Liver (tissue), 9 donors: ENCODE results near the gene FAM9A. TPM values are rescaled to one million over a fixed set of nuclear protein-coding genes. Genes with fewer than 3 reads are reported as not detected.

Experiments
- DNase-seq: peaks from one replicate; pipeline ENCODE4 v3.0.0-alpha.2; 2017; ENCODE audit warnings: low spot score
- H3K27ac ChIP-seq, 2 donors: one replicate each; pipeline ENCODE4 v1.7.0; 2013; ENCODE audit warnings: inconsistent platforms in 2 of 2, low read length in 2 of 2, control low read depth in 1 of 2, low read depth in 1 of 2, mild to moderate bottlenecking in 1 of 2
- H3K27me3 ChIP-seq, 4 donors: one replicate each; pipeline versions ENCODE4 v1.6.1 to v1.7.0; 2013; ENCODE audit warnings: low read length in 3 of 4, inconsistent platforms in 1 of 4, mild to moderate bottlenecking in 1 of 4, moderate library complexity in 1 of 4; ENCODE audit not compliant: control insufficient read depth in 4 of 4, insufficient read depth in 4 of 4
- H3K36me3 ChIP-seq, 4 donors: one replicate each; pipeline versions ENCODE4 v1.6.1 to v1.7.0; 2013; ENCODE audit warnings: low read length in 3 of 4, mild to moderate bottlenecking in 3 of 4, low read depth in 1 of 4, moderate library complexity in 1 of 4; ENCODE audit not compliant: control insufficient read depth in 4 of 4, insufficient read depth in 3 of 4
- H3K4me1 ChIP-seq, 4 donors: one replicate each; pipeline versions ENCODE4 v1.6.1 to v1.7.0; 2013; ENCODE audit warnings: low read length in 3 of 4, mild to moderate bottlenecking in 3 of 4, moderate library complexity in 1 of 4; ENCODE audit not compliant: control insufficient read depth in 4 of 4, insufficient read depth in 4 of 4
- H3K4me3 ChIP-seq, 3 donors: one replicate each; pipeline versions ENCODE4 v1.6.1 to v1.7.0; 2013; ENCODE audit warnings: low read length in 3 of 3, control low read depth in 1 of 3, low read depth in 1 of 3, mild to moderate bottlenecking in 1 of 3
- H3K9ac ChIP-seq, 2 donors: one replicate each; pipeline ENCODE4 v1.7.0; 2013; ENCODE audit warnings: low read length in 2 of 2, mild to moderate bottlenecking in 2 of 2, moderate library complexity in 2 of 2, control low read depth in 1 of 2, low read depth in 1 of 2
- H3K9me3 ChIP-seq, 4 donors: one replicate each; pipeline versions ENCODE4 v1.6.1 to v1.7.0; 2013; ENCODE audit warnings: low read length in 3 of 4; ENCODE audit not compliant: control insufficient read depth in 4 of 4
- EGR1 ChIP-seq, 2 donors: IDR thresholded peaks; 2 replicates each; pipeline ENCODE4 v1.6.1; 2016 to 2018; ENCODE audit warnings: antibody characterized with exemption in 2 of 2, low read depth in 2 of 2
- FOXA1 ChIP-seq: IDR thresholded peaks from 2 replicates; pipeline ENCODE4 v1.6.1; 2016; ENCODE audit warnings: antibody characterized with exemption
- FOXA2 ChIP-seq: IDR thresholded peaks from 2 replicates; pipeline ENCODE4 v1.6.1; 2016; ENCODE audit warnings: antibody characterized with exemption
- GABPA ChIP-seq, 2 donors: IDR thresholded peaks in 1 of 2; conservative IDR thresholded peaks in 1 of 2; 2 replicates each; pipeline ENCODE4 v1.6.1; 2016; ENCODE audit warnings: antibody characterized with exemption in 2 of 2, mild to moderate bottlenecking in 1 of 2, moderate library complexity in 1 of 2
- HNF4A ChIP-seq, 2 donors: conservative IDR thresholded peaks; 2 replicates each; pipeline ENCODE4 v1.6.1; 2016; ENCODE audit warnings: antibody characterized with exemption in 2 of 2, mild to moderate bottlenecking in 2 of 2
- HNF4G ChIP-seq: IDR thresholded peaks from 2 replicates; pipeline ENCODE4 v1.6.1; 2016; ENCODE audit warnings: antibody characterized with exemption
- JUND ChIP-seq, 2 donors: IDR thresholded peaks; 2 replicates each; pipeline ENCODE4 v1.6.1; 2016; ENCODE audit warnings: antibody characterized with exemption in 2 of 2
- NR2F2 ChIP-seq: IDR thresholded peaks from 2 replicates; pipeline ENCODE4 v1.6.1; 2016; ENCODE audit warnings: antibody characterized with exemption
- RAD21 ChIP-seq, 2 donors: IDR thresholded peaks; 2 replicates each; pipeline ENCODE4 v1.6.1; 2016; ENCODE audit warnings: antibody characterized with exemption in 2 of 2, mild to moderate bottlenecking in 2 of 2
- RXRA ChIP-seq, 2 donors: IDR thresholded peaks; 2 replicates each; pipeline ENCODE4 v1.6.1; 2017 to 2018; ENCODE audit warnings: antibody characterized with exemption in 2 of 2, mild to moderate bottlenecking in 1 of 2
- SP1 ChIP-seq: IDR thresholded peaks from 2 replicates; pipeline ENCODE4 v1.6.1; 2018; ENCODE audit warnings: antibody characterized with exemption, mild to moderate bottlenecking
- TAF1 ChIP-seq: conservative IDR thresholded peaks from 2 replicates; pipeline ENCODE4 v1.6.1; 2016; ENCODE audit warnings: antibody characterized with exemption, mild to moderate bottlenecking
- YY1 ChIP-seq: IDR thresholded peaks from 2 replicates; pipeline ENCODE4 v1.6.1; 2016; ENCODE audit warnings: antibody characterized with exemption, mild to moderate bottlenecking
- WGBS: extraction: QIAGEN DNeasy Blood & Tissue Kit; methylation state at CpG from one replicate; pipeline ENCODE4 v1.1.7; 2013; 5-methylcytosine and 5-hydroxymethylcytosine counted together
- polyA plus RNA-seq, 2 donors: library from polyadenylated mRNA; stranded (reverse) in 1 of 2; unstranded in 1 of 2; fragments of 200-250 nt in 1 of 2; fragments of >200 nt in 1 of 2; fragmentation: Nextera tagmentation in 1 of 2; extraction: Ambion mirVana in 1 of 2; gene quantifications; one replicate each; pipeline versions ENCODE4 v1.2.1 to v1.2.3, GENCODE V29; 2013 to 2015
- total RNA-seq, 2 donors: library from RNA; depleted of rRNA; stranded (reverse); fragments of >200 nt; gene quantifications; one replicate each; pipeline ENCODE4 v1.2.3, GENCODE V29; 2014
- TF ChIP-seq, protein P1 (sequence below): IDR thresholded peaks from 2 replicates; pipeline ENCODE4 v1.6.1; 2016; ENCODE audit warnings: antibody characterized with exemption
- TF ChIP-seq, protein P2 (sequence below): IDR thresholded peaks from 2 replicates; pipeline ENCODE4 v1.6.1; 2016; ENCODE audit warnings: antibody characterized with exemption
- TF ChIP-seq, protein P3 (sequence below): IDR thresholded peaks from 2 replicates; pipeline ENCODE4 v1.6.1; 2016; ENCODE audit warnings: antibody characterized with exemption, mild to moderate bottlenecking
- TF ChIP-seq, protein P4 (sequence below): IDR thresholded peaks from 2 replicates; pipeline ENCODE4 v1.6.1; 2016; ENCODE audit warnings: antibody characterized with exemption
- TF ChIP-seq, protein P5 (sequence below): fragments of 150-350 bp; IDR thresholded peaks from 2 replicates; pipeline ENCODE4 v1.5.1; 2017; ENCODE audit warnings: improper control_type of control experiment, low read depth, low read length; ENCODE audit not compliant: missing input control
- donor health status: healthy.
- donor health status: healthy.
- donor health status: healthy.
- donor health status: healthy.
- donor health status: healthy.

FAM9A gene
- total and polyA plus RNA-seq, 4 donors, result 0.51 TPM; not detected in 3

DNA sequence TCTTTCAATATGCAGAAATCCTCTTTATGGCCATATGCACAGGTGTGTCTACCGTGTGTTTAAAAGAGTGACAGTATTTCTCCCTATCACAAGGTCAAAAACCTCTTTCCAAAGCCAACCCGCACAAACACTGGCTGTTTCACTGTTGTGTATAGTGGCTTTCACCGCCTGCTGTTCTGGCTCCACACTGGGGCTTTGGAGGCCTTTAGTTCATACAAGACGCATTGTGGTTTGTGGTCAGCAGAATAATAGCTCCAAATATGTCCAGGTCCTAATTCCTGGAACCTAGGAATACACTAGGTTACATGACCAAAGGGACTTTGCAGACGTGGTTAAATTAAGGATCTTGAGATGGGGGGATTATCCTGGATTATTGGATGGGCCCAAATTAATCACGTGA lies 40.7 kb upstream of the FAM9A start:
- Histone ChIP-seq H3K27ac (no peak overlapping the region), H3K9me3 (no peaks in the 10 kb centered on the region), H3K36me3 (no peaks in the 10 kb centered on the region), H3K4me3 (no peak overlapping the region), H3K4me1 (no peaks in the 10 kb centered on the region), H3K9ac (no peak overlapping the region), H3K27me3 (peaks cover 0 to 3% (median under 1%) of the 10 kb centered on the region in 4 donors)
- no peak for DNase-seq
- no peak for TF ChIP-seq GABPA (IDR thresholded peaks at IDR 0.05 in 1 of 2, conservative IDR thresholded peaks at IDR 0.05 in 1 of 2)
- no peak for TF ChIP-seq SP1
- TF ChIP-seq, protein P1, sequence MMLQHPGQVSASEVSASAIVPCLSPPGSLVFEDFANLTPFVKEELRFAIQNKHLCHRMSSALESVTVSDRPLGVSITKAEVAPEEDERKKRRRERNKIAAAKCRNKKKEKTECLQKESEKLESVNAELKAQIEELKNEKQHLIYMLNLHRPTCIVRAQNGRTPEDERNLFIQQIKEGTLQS, result no peak
- TF ChIP-seq EGR1 (IDR thresholded peaks at IDR 0.05; ENCODE audit: low read depth in 2 of 2), result no peak
- no peak for TF ChIP-seq JUND (IDR thresholded peaks at IDR 0.05)
- TF ChIP-seq HNF4G, result no peak
- TF ChIP-seq HNF4A (conservative IDR thresholded peaks at IDR 0.05), result no peak
- TF ChIP-seq FOXA2, result no peak
- TF ChIP-seq, protein P2, sequence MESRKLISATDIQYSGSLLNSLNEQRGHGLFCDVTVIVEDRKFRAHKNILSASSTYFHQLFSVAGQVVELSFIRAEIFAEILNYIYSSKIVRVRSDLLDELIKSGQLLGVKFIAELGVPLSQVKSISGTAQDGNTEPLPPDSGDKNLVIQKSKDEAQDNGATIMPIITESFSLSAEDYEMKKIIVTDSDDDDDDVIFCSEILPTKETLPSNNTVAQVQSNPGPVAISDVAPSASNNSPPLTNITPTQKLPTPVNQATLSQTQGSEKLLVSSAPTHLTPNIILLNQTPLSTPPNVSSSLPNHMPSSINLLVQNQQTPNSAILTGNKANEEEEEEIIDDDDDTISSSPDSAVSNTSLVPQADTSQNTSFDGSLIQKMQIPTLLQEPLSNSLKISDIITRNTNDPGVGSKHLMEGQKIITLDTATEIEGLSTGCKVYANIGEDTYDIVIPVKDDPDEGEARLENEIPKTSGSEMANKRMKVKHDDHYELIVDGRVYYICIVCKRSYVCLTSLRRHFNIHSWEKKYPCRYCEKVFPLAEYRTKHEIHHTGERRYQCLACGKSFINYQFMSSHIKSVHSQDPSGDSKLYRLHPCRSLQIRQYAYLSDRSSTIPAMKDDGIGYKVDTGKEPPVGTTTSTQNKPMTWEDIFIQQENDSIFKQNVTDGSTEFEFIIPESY, result no peak
- TF ChIP-seq, protein P3, sequence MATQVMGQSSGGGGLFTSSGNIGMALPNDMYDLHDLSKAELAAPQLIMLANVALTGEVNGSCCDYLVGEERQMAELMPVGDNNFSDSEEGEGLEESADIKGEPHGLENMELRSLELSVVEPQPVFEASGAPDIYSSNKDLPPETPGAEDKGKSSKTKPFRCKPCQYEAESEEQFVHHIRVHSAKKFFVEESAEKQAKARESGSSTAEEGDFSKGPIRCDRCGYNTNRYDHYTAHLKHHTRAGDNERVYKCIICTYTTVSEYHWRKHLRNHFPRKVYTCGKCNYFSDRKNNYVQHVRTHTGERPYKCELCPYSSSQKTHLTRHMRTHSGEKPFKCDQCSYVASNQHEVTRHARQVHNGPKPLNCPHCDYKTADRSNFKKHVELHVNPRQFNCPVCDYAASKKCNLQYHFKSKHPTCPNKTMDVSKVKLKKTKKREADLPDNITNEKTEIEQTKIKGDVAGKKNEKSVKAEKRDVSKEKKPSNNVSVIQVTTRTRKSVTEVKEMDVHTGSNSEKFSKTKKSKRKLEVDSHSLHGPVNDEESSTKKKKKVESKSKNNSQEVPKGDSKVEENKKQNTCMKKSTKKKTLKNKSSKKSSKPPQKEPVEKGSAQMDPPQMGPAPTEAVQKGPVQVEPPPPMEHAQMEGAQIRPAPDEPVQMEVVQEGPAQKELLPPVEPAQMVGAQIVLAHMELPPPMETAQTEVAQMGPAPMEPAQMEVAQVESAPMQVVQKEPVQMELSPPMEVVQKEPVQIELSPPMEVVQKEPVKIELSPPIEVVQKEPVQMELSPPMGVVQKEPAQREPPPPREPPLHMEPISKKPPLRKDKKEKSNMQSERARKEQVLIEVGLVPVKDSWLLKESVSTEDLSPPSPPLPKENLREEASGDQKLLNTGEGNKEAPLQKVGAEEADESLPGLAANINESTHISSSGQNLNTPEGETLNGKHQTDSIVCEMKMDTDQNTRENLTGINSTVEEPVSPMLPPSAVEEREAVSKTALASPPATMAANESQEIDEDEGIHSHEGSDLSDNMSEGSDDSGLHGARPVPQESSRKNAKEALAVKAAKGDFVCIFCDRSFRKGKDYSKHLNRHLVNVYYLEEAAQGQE, result no peak
- no peak for TF ChIP-seq RXRA (IDR thresholded peaks at IDR 0.05)
- no peak for TF ChIP-seq TAF1
- TF ChIP-seq RAD21 (IDR thresholded peaks at IDR 0.05), result no peak
- no peak for TF ChIP-seq YY1
- no peak for TF ChIP-seq NR2F2
- TF ChIP-seq, protein P4, sequence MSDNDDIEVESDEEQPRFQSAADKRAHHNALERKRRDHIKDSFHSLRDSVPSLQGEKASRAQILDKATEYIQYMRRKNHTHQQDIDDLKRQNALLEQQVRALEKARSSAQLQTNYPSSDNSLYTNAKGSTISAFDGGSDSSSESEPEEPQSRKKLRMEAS, result no peak
- WGBS, result 85% methylated on average over 6 of the region's 6 CpGs

DNA sequence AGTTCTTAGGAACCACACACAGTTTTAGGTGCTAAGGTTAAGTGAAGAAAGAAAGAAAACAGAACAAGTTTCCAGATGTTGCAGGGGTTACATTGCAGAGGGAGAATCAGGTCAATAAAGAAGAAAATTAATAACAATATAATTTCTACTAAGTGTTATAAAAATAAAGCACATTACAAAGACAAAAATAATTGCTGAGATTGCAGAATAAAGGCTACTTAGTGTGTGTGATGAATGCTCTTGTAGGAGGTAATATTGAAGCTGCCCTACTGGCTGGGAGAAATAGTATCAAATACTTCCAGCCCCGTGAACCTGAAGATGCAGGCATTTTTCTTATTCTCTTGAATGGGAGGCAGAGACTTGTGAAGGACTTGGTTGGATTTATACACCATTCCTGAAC lies 33.2 kb upstream of the FAM9A start:
- no peak for DNase-seq
- H3K9me3 ChIP-seq, result peaks cover 0 to 2% (median 0%) of the 10 kb centered on the region in 4 donors
- H3K4me3 ChIP-seq, result no peak overlapping the region
- no peaks in the 10 kb centered on the region for H3K27me3 ChIP-seq
- H3K36me3 ChIP-seq, result no peaks in the 10 kb centered on the region
- no peak overlapping the region for H3K27ac ChIP-seq
- H3K4me1 ChIP-seq, result peaks cover 1 to 14% (median 8%) of the 10 kb centered on the region in 4 donors
- H3K9ac ChIP-seq, result no peak overlapping the region
- 87% methylated on average over 1 of the region's 1 CpG for WGBS
- TF ChIP-seq GABPA (IDR thresholded peaks at IDR 0.05 in 1 of 2, conservative IDR thresholded peaks at IDR 0.05 in 1 of 2) (no peak), NR2F2 (no peak), YY1 (no peak), JUND (IDR thresholded peaks at IDR 0.05) (no peak), TAF1 (no peak), SP1 (no peak), FOXA1 (no peak), FOXA2 (no peak)
- TF ChIP-seq, protein P2, result no peak
- TF ChIP-seq, protein P3, result no peak
- TF ChIP-seq, protein P1, result no peak
- TF ChIP-seq, protein P5, sequence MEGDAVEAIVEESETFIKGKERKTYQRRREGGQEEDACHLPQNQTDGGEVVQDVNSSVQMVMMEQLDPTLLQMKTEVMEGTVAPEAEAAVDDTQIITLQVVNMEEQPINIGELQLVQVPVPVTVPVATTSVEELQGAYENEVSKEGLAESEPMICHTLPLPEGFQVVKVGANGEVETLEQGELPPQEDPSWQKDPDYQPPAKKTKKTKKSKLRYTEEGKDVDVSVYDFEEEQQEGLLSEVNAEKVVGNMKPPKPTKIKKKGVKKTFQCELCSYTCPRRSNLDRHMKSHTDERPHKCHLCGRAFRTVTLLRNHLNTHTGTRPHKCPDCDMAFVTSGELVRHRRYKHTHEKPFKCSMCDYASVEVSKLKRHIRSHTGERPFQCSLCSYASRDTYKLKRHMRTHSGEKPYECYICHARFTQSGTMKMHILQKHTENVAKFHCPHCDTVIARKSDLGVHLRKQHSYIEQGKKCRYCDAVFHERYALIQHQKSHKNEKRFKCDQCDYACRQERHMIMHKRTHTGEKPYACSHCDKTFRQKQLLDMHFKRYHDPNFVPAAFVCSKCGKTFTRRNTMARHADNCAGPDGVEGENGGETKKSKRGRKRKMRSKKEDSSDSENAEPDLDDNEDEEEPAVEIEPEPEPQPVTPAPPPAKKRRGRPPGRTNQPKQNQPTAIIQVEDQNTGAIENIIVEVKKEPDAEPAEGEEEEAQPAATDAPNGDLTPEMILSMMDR, result no peak
